GM19193 (cell line): ENCODE measurements around the gene PPP2R3A.

Experiments
- POLR2A ChIP-seq: IDR thresholded peaks from 4 replicates; pipeline ENCODE4 v1.6.1; 2011; ENCODE audit not compliant: insufficient read depth, insufficient read length; ENCODE audit errors: extremely low read depth

PPP2R3A gene

GRCh38 chr3:136078421-136079364 lies 113.2 kb downstream of the PPP2R3A start:
- no peak for TF ChIP-seq POLR2A

DNA sequence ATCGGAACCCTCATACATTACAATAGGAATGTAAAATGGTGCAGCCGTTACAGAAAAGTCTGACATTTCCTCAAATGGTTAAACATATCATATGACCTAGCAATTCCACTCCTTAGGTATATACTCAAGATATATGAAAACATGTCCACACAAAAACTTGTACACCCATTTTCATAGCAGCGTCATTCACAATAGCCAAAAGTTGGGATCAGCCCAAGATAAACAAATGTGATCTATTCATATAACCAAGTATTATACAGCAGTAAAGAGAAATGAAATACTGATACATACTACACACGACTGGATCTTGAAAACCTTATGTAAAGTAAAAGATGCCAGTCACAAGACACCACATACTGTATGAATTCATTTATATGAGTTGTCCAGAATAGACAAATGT lies 128.2 kb downstream of the PPP2R3A start:
- TF ChIP-seq POLR2A = no peak

GRCh38 chr3:136105044-136105443 lies 139.5 kb downstream of the PPP2R3A start:
- TF ChIP-seq POLR2A = no peak

DNA sequence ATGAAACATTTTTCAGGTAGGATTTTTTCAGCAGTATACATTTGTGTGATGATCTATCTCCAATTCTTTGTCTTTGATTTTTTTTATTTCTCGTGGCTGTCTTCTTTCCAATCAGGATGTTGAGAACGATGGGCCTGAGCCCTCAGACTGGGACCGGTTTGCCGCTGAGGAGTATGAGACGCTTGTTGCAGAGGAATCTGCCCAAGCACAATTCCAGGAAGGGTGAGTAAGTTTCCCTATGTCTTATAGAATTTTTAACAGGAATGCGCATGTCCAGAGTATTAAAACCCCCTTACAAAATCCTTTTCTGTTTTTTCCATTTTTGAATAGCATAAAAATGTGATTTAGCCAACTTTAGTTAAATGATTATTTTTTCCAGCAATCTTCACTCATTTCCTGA lies 140.6 kb downstream of the PPP2R3A start:
- TF ChIP-seq POLR2A = no peak

DNA sequence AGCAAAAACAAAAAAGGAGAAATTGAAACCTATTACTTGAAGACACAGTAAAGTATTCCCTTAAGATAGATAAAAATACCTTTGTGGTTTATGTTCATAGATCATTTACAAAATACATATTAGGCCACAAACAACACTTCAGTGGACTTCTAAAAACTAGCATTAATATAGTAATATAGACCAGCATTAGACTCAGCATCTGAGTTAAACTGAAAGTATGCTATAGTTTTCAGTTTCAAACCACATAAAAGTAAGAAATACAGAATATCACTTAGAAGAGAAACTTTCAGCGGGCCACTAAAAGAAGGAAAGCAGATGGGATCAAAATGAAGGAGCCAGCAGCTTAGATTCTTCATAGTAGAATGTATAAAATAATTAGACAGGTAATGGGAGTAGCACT lies 144.0 kb downstream of the PPP2R3A start:
- TF ChIP-seq POLR2A = no peak

GRCh38 chr3:136110481-136110880 lies 145.0 kb downstream of the PPP2R3A start:
- TF ChIP-seq POLR2A = no peak

DNA sequence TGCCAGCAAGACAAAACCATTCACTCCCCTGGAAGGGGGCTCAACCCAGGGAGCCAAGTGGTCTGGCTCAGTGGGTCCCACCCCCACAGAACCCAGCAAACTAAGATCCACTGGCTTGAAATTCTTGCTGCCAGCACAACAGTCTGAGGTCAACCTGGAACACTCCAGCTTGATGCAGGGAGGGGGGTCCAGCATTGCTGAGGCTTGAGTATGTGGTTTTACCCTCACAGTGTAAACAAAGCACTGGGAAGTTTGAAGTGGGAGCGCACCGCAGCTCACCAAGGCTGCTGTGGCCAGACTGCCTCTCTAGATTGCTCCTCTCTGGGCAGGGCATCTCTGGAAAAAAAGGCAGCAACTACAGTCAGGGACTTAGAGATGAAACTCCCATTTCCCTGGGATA lies 148.9 kb downstream of the PPP2R3A start:
- no peak for TF ChIP-seq POLR2A

GRCh38 chr3:136120373-136121348 lies 155.1 kb downstream of the PPP2R3A start:
- no peak for TF ChIP-seq POLR2A

GRCh38 chr3:136122006-136122405 lies 156.5 kb downstream of the PPP2R3A start:
- no peak for TF ChIP-seq POLR2A

- no peak for TF ChIP-seq POLR2A
These were observed 168.6 kb downstream of the PPP2R3A start for GRCh38 chr3:136134091-136134490.

- TF ChIP-seq POLR2A = no peak
These were observed 169.7 kb downstream of the PPP2R3A start for GRCh38 chr3:136135039-136135802.

DNA sequence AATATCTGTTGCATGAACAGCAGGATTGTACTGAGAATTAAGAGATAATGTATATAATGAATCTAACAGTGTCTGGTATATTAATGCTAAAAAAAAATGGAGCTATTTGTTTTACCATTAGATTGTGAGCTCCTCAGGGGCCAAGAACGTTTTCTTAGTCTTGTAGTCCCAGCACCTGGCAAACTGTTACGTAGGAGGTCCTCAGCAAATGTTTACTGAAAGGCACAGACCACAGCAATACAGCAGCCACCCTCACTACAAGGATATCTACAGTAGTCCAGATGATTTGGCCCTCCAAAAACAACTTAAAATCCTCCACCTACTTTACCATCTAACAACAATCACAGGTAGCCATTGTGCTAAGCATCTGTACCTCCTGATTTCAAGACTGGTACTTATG lies 170.9 kb downstream of the PPP2R3A start:
- TF ChIP-seq POLR2A = no peak

DNA sequence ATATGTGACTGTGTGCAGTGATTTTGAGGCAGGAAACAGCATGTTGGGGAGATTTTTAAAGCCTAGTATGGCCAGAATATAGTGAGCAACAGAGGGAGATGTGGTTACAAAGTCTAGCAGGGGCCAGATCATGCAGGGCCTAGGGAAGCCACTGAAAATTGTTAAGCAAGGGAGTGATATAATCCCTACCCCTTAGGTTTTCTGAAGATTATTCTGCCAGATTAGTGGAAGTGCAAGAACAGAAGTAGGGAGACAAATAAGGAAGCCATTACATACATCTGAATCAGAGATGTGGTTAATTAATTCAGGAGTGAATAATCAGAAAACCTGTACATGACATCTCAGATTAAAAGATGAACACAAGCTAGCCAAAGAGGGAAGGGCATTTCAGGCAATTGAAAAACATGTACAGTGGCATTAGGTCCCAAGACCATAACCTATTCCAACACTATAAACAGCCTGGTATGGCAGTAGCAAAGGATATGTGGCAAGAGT lies 175.8 kb downstream of the PPP2R3A start:
- no peak for TF ChIP-seq POLR2A

DNA sequence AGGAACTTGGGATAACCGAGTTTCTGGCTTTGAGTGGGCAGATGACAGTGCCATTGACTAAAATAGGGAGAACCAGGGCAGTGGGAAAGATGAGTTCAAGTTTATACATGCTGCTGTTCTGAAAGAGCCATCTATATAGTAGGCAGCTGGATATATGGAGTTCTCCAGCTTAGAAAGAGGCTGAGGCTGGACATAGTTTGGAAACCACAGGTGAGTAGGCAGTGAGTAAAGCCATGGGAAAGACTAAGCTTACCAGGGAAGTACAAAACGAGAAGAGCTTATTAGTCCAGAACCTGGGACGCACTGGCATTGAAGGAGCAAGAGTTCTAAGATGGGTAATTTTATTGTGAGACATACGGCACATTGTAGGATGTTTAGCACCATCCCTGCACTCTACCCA lies 176.4 kb downstream of the PPP2R3A start:
- TF ChIP-seq POLR2A = no peak
